ENCODE measurements around the gene TNC.

TNC gene

DNA sequence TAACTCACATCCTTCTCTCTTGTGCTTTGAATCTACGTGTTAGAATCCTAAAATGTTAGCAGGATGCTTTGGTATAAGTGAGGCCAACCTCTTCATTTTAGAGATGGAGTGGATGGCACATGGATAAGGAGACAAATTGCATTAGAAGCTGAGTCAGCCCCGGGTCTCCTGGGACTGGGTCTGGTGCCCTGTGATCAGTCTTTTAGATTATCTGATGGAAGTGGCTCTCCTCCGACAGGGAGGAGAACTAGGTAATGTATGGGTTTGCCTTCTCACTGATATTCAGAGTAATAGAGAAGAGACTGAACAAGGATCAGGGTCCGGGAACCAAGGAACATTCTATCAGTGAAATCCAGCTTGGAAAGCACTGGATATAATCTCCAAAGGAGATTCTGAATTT is 112.6 kb downstream of the TNC start:
- DNase-seq = no peak

- DNase-seq = no peak
Observed at GRCh38 chr9:115004545-115004944, 113.4 kb downstream of the TNC start.

- no peak for DNase-seq
Observed at GRCh38 chr9:115002371-115003120, 115.4 kb downstream of the TNC start.

- DNase-seq = no peak
Observed at GRCh38 chr9:115000217-115000639, 117.7 kb downstream of the TNC start.

GRCh38 chr9:114998326-114998725 is 119.6 kb downstream of the TNC start:
- DNase-seq = no peak

- no peak for DNase-seq
Observed at GRCh38 chr9:114995681-114996221, 122.2 kb downstream of the TNC start.

GRCh38 chr9:114994768-114995167 is 123.2 kb downstream of the TNC start:
- no peak for DNase-seq

DNA sequence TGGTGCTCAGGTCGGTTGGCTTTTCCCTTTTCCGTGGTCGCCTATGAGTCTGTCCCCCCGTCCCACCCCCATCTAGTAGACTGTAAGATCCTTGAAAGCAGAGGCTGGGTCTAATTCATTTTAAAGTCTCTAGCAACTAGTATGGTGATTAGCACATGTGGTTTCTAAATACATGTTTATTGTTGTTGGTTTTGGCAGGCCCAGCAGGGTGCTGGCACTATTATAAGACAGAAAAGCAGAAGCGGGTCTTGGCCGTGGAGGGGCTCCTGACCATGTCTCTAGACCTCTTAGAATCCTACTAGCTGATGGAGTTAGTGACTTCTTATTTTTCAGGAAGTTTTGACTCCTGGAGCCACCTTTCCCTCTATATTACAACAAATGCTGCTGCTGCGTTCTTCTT is 126.1 kb downstream of the TNC start:
- DNase-seq = no peak

- no peak for DNase-seq
Observed at GRCh38 chr9:114990901-114991300, 127.1 kb downstream of the TNC start.

GRCh38 chr9:114989600-114990410 is 128.2 kb downstream of the TNC start:
- DNase-seq = no peak

- DNase-seq = no peak
Observed at GRCh38 chr9:114988962-114989599, 128.9 kb downstream of the TNC start.

- no peak for DNase-seq
Observed at GRCh38 chr9:114987116-114987515, 130.8 kb downstream of the TNC start.

DNA sequence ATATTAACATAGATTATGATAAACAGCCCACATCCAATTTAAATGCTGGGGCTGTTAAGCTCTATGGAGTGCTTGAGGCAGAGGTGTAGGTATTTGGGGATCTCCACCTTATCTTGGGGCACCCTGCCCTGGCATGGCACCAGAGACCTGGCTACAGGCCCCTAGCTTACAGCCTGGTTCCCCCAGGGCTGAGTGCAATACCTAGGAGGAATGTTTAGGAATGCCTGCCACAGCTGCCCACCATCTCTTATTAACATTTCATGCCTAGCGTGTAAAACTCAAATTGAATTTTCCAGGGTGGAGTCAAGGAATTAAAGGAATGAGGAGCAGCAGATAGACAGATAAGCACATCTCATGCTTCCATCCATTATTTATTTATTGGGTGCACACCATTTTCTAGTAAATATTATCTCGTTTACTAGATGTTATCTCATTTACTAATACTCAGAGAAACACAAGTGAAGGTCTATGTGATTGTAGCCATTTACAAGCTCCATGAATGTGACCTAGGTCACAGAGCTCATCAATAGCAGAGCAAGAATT is 131.9 kb downstream of the TNC start:
- DNase-seq = no peak

GRCh38 chr9:114981063-114981462 is 136.9 kb downstream of the TNC start:
- DNase-seq = no peak

DNA sequence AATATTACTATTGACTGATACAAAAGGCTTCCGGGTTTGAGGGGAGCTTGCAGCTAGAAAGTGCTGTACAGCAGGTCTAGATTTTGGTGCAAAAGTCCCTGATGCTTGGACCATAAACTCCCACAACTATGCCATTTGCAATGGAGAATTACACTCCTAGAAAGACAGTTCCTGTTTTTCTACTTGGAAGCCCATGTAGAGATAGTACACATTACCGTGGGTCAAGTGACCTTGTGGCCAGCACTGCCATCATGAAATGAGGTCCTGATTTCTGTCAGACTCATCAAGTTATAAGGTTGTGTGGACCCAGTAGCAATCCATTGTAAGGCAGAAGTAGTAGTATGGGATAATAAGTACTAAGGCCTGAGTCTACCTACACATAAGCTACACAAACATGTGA is 144.7 kb downstream of the TNC start:
- no peak for DNase-seq

GRCh38 chr9:114972510-114973136 is 145.3 kb downstream of the TNC start:
- DNase-seq = no peak

Data from right hindlimb (tissue), 1 donor.